GM12864 (cell line): ENCODE results near the gene HSDL2.
"Not testable (repeated sequence)": the region's sequence is repeated elsewhere in the genome, so short reads cannot be mapped to it uniquely, and the experiment has no call there.

Experiments used
- DNase-seq: peaks from one replicate; pipeline ENCODE4 v3.0.0-alpha.2; 2011; ENCODE audit warnings: low read depth
- H3K4me3 ChIP-seq: 2 replicates; pipeline ENCODE4 v1.5.1; 2011; ENCODE audit warnings: mild to moderate bottlenecking, low read depth, low read length, control low read depth
- TF ChIP-seq, protein P1 (sequence below): IDR thresholded peaks from 2 replicates; pipeline ENCODE4 v1.5.1; 2011; ENCODE audit warnings: low read depth, mild to moderate bottlenecking, moderate library complexity, low read length, control low read depth, inconsistent platforms; ENCODE audit errors: missing control alignments

The HSDL2 gene

DNA sequence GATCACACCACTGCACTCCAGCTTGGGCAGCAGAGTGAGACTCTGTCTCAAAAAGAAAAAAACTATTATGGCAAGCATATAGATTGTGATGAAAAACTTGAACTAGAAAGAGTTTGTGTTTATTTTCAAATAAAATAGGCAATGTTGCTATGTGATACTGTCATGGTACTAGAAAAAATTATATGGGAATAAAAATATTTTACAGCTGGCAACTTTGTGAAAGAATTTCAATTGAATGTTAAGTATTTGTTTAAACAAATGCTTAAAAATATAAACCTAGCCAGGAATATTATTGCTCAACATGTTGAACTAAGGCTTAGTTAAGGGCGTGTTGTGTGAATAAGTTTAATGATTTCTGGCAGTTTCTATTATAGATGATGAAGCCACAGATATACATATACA, 31.7 kb downstream of the HSDL2 start:
- H3K4me3 ChIP-seq = no peak overlapping the region
- DNase-seq = no peak
- TF ChIP-seq, protein P1, sequence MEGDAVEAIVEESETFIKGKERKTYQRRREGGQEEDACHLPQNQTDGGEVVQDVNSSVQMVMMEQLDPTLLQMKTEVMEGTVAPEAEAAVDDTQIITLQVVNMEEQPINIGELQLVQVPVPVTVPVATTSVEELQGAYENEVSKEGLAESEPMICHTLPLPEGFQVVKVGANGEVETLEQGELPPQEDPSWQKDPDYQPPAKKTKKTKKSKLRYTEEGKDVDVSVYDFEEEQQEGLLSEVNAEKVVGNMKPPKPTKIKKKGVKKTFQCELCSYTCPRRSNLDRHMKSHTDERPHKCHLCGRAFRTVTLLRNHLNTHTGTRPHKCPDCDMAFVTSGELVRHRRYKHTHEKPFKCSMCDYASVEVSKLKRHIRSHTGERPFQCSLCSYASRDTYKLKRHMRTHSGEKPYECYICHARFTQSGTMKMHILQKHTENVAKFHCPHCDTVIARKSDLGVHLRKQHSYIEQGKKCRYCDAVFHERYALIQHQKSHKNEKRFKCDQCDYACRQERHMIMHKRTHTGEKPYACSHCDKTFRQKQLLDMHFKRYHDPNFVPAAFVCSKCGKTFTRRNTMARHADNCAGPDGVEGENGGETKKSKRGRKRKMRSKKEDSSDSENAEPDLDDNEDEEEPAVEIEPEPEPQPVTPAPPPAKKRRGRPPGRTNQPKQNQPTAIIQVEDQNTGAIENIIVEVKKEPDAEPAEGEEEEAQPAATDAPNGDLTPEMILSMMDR = no peak

- H3K4me3 ChIP-seq, DNase-seq: not testable (repeated sequence)
Observed at GRCh38 chr9:112413728-112414127, 33.8 kb downstream of the HSDL2 start.

DNA sequence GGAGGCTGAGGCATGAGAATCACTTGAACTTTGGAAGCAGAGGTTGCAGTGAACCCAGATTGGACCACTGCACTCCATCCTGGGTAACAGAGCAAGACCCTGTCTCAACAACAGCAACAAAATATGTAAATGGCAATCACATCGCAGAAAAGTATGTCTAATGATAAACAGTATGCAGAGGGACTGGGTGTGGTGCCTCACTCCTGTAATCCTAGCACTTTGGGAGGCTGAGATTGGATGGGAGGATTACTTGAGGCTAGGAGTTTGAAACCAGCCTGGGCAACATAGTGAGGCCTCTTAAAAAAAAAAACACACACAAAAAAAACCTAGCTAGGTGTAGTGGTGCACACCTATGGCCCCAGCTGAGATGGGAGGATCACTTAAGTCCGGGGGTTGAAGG, 40.3 kb downstream of the HSDL2 start:
- DNase-seq = no peak
- no peak overlapping the region for H3K4me3 ChIP-seq
- TF ChIP-seq, protein P1 = no peak

DNA sequence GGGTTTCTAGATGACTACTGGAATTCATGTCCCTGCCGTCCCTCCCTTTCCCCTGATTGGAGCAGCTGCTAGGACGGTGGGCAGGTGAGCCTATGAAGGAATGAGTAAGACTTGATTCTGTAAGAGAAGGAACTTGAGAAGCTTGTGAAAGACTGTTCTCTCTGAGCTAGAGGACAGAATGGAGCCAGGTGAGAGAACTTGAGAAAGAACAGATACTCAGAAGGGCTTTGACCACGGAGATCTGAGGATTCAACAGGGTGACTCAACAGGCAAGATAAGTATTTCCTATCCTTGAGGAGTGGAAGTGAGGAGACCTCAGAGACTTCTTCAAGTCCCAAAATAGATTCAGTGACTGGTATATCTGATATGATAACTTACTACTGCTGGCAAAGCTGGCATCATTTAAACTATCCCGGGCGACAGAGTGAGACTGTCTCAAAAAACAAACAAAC, 41.9 kb downstream of the HSDL2 start:
- DNase-seq = no peak
- TF ChIP-seq, protein P1 = no peak
- no peak overlapping the region for H3K4me3 ChIP-seq

GRCh38 chr9:112422417-112423148, 42.7 kb downstream of the HSDL2 start:
- H3K4me3 ChIP-seq = no peak overlapping the region
- DNase-seq = no peak
- TF ChIP-seq, protein P1 = no peak

DNA sequence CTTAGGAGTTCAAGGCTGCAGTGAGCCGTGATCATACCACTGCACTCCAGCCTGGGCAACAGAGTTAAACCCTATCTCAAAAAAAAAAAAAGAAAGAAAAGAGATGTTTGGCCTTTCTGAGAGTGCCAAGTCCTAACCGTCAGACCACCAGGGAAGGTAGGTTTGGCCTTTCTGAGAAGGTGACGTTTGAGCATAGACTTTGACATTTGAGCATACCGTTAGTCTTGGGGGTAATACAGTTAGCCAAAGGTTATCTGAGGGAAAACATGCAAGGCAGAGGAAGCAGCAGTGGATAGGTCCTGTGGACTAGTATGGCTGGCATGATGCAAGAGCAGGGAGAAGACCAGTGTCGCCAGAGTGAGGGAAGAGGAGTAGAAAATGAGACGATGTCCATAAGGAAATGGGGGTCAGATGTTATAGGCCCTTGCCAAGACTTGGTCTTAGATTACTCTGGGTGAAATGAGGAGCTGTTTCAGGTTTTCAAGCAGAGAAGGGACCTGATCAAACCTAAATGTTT, 50.2 kb downstream of the HSDL2 start:
- H3K4me3 ChIP-seq = no peak overlapping the region
- no peak for DNase-seq
- TF ChIP-seq, protein P1 = no peak

DNA sequence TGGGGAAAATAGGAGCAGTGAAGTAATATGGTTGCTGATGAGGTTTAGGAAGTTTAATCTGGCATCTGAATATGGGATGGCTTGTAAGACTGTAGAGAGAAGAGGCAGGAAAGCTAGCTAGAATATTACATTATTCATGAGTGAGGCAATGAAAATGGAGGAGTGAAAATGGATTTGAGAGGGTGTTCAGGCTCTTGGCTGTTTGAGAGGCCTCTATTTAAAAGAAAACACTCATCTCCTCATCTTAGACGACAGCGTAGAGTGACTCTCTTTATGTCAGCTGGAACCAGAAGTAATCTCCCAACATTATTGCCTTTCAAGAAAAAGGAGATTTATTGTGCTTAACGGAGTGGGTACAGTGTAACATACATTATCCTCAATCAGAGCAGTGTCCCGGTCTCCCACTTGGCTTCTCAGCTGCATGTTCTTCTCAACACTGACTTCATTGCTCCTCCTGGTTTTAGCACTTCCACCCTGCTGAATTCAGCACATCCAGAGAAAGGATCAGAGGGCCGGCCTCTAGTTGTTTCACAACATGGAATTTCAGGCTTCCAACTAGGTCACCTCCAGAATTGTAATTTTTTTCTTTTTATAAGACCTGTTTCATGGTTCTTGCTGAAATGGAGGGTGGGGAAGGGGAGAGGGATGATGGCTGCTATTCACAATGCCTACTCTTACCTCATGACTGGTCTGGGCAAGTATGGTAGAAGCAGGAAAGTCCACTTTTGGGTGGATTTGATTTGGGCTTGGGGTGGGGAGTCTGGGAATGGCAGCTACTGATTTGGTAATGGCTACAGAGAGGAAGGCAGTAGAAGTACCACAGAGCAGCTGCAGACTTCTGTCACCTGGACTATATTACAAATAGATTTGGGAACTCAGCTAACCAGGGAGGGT, 53.8 kb downstream of the HSDL2 start:
- no peak overlapping the region for H3K4me3 ChIP-seq
- no peak for DNase-seq
- TF ChIP-seq, protein P1 = no peak
